ENCODE results near the gene NINJ2.

GRCh38 chr12:558580-558979, 104.7 kb downstream of the NINJ2 start:
- TF ChIP-seq SUZ12 (IDR thresholded peaks at IDR 0.05; ENCODE audit: extremely low read depth, insufficient read depth, insufficient read length), result no peak
- no peak for TF ChIP-seq ZNF274 (IDR thresholded peaks at IDR 0.05; ENCODE audit: low read depth, low read length)
